Keratinocyte (primary cell): Measurements from ENCODE around the gene DNAJC25.

Experiments
- CTCF ChIP-seq, 3 experiments: IDR thresholded peaks in 1 of 3; conservative IDR thresholded peaks in 1 of 3; optimal IDR thresholded peaks in 1 of 3; 2 replicates in 2 of 3; 3 replicates in 1 of 3; pipeline versions ENCODE3 to v1.5.1; 2011; ENCODE audit warnings: low read length in 3 of 3, mild to moderate bottlenecking in 3 of 3, moderate library complexity in 2 of 3, control low read depth in 1 of 3, inconsistent platforms in 1 of 3; ENCODE audit not compliant: insufficient read depth in 2 of 3; ENCODE audit errors: extremely low read depth in 1 of 3
- EZH2 ChIP-seq: IDR thresholded peaks from one replicate; pipeline ENCODE4 v1.6.1; 2012; ENCODE audit warnings: inconsistent platforms, mild to moderate bottlenecking, low read length, moderate library complexity

- TF ChIP-seq CTCF (optimal IDR thresholded peaks at IDR 0.05 in 1 of 3, IDR thresholded peaks at IDR 0.05 in 1 of 3, conservative IDR thresholded peaks at IDR 0.05 in 1 of 3; ENCODE audit: extremely low read depth in 1 of 3, insufficient read depth in 2 of 3, low read length in 3 of 3): no peak
- no peak for TF ChIP-seq EZH2
Measured at GRCh38 chr9:111645806-111646205, 14.7 kb downstream of the DNAJC25 start.
